Left ventricle myocardium superior (tissue), 1 donor: Measurements from ENCODE around the gene NUDT13. TPM values are rescaled to one million over a fixed set of nuclear protein-coding genes. Genes with fewer than 3 reads are reported as not detected.
A peak's percentile ranks its signal among the peaks of the same experiment; 100 is the strongest.

Experiments
- ATAC-seq: fragments of 200-7000 bp; cut with Tn5 transposase; one replicate; pipeline ENCODE4 v1.9.1; 2020; ENCODE audit warnings: mild to moderate bottlenecking, moderate library complexity
- DNase-seq: peaks from one replicate; pipeline ENCODE4 v3.0.0-alpha.2; 2020
- intact Hi-C: fragments of 100-400 bp; cut with micrococcal nuclease; formaldehyde crosslinking; loops from one replicate; pipeline ENCODE4 v1.11.0; 2022
- long read RNA-seq: library from polyadenylated mRNA; unstranded; transcript quantifications from one replicate; pipeline ENCODE4 v2.0.0, GENCODE V29; 2021
- total RNA-seq: library from RNA; stranded (reverse); fragmentation: NEBNext Ultra II Directional; extraction: Animal tissue kit (Norgen Biotek cat#: 25700); gene quantifications from one replicate; pipeline ENCODE4 v1.2.1, GENCODE V29; 2021
- donor health status: DM: no; HTN: yes; CAD: no; lungs with severe emphysema.

The NUDT13 gene
- total RNA-seq, result 4.5 TPM
- long read RNA-seq, partial matches to known transcripts, result 4 of 9 reads
- long read RNA-seq, other reads (novel, unspliced or antisense), result 1 of 9 reads

GRCh38 chr10:73110345-73110849 lies at the start of gene NUDT13:
NUDT13 (plus strand) TSS chr10:73110455; CDS start chr10:73114366, 3,911 bp downstream.
- intact Hi-C loops, result no loop called here
- ATAC-seq, result peak; percentile 95
- peak; percentile 54 for DNase-seq

- DNase-seq (no peak), ATAC-seq (peak; percentile 55)
- intact Hi-C loops, result loop anchor here (10.0 kb wide), 1 partner anchor 46 kb away; no protein-coding TSS in a partner anchor
Observed at GRCh38 chr10:73060738-73061635, 49.3 kb upstream of the NUDT13 start.

GRCh38 chr10:73061743-73062142 lies 48.5 kb upstream of the NUDT13 start:
- intact Hi-C loops, result loop anchor here (10.0 kb wide), 1 partner anchor 47 kb away; no protein-coding TSS in a partner anchor
- no peak for ATAC-seq
- no peak for DNase-seq

- intact Hi-C loops, result loop anchor here (10.0 kb wide), 1 partner anchor 51 kb away; no protein-coding TSS in a partner anchor
- ATAC-seq (no peak), DNase-seq (no peak)
Observed at GRCh38 chr10:73065441-73065840, 44.8 kb upstream of the NUDT13 start.

GRCh38 chr10:73073627-73074026 lies 36.6 kb upstream of the NUDT13 start:
- DNase-seq (no peak), ATAC-seq (no peak)
- intact Hi-C loops, result no loop called here

GRCh38 chr10:73075829-73076228 lies 34.4 kb upstream of the NUDT13 start:
- intact Hi-C loops, result no loop called here
- DNase-seq (no peak), ATAC-seq (no peak)

- DNase-seq (no peak), ATAC-seq (peak; percentile 87)
- intact Hi-C loops, result no loop called here
Observed at GRCh38 chr10:73076360-73077183, 33.7 kb upstream of the NUDT13 start.

GRCh38 chr10:73079779-73080541 lies 30.3 kb upstream of the NUDT13 start:
- ATAC-seq (no peak), DNase-seq (no peak)
- intact Hi-C loops, result no loop called here

- ATAC-seq (peak; percentile 40), DNase-seq (no peak)
- intact Hi-C loops, result no loop called here
Observed at GRCh38 chr10:73083221-73083620, 27.0 kb upstream of the NUDT13 start.

- DNase-seq, result no peak
- intact Hi-C loops, result no loop called here
- ATAC-seq, result peak; percentile 14
Observed at GRCh38 chr10:73084209-73084608, 26.0 kb upstream of the NUDT13 start.

GRCh38 chr10:73086816-73087215 lies 23.4 kb upstream of the NUDT13 start:
- DNase-seq (no peak), ATAC-seq (no peak)
- intact Hi-C loops, result no loop called here

GRCh38 chr10:73088304-73088703 lies 22.0 kb upstream of the NUDT13 start:
- ATAC-seq, result no peak
- no peak for DNase-seq

GRCh38 chr10:73092830-73093229 lies 17.4 kb upstream of the NUDT13 start:
- intact Hi-C loops, result no loop called here
- ATAC-seq, result no peak
- DNase-seq, result no peak

More at GRCh38 chr10:73088304-73088703, 22.0 kb upstream of the NUDT13 start:
- intact Hi-C loops, result no loop called here

- ATAC-seq (no peak), DNase-seq (no peak)
- intact Hi-C loops, result no loop called here
Observed at GRCh38 chr10:73093922-73094850, 16.1 kb upstream of the NUDT13 start.

GRCh38 chr10:73094986-73095480 lies 15.2 kb upstream of the NUDT13 start:
- DNase-seq (no peak), ATAC-seq (no peak)
- intact Hi-C loops, result no loop called here

GRCh38 chr10:73095481-73096021 lies 14.7 kb upstream of the NUDT13 start:
- peak; percentile 54 for DNase-seq
- peak; percentile 3 for ATAC-seq
- intact Hi-C loops, result no loop called here

GRCh38 chr10:73096041-73096448 lies 14.2 kb upstream of the NUDT13 start:
- intact Hi-C loops, result no loop called here
- ATAC-seq, result peak; percentile 60
- DNase-seq, result peak; percentile 83
